ENCODE results near the gene TNNC1.

TNNC1 gene

GRCh38 chr3:52453496-52454249, at the start of gene TNNC1:
Gene TNNC1, minus strand, starts transcription at chr3:52454041. Its CDS starts 26 bp downstream, at chr3:52454015.
- DNase-seq, result no peak

- DNase-seq, result no peak
These were observed 49.0 kb upstream of the TNNC1 start for GRCh38 chr3:52502808-52503350.

- DNase-seq, result no peak
These were observed 48.2 kb upstream of the TNNC1 start for GRCh38 chr3:52502001-52502400.

- no peak for DNase-seq
These were observed 47.2 kb upstream of the TNNC1 start for GRCh38 chr3:52501046-52501445.

GRCh38 chr3:52498137-52499054, 44.6 kb upstream of the TNNC1 start:
- no peak for DNase-seq

- no peak for DNase-seq
These were observed 42.1 kb upstream of the TNNC1 start for GRCh38 chr3:52495777-52496602.

- DNase-seq, result no peak
These were observed 41.1 kb upstream of the TNNC1 start, which contains the start of gene STAB1 for GRCh38 chr3:52494886-52495495. Gene STAB1, plus strand, starts transcription at chr3:52495338. Its CDS starts 76 bp downstream, at chr3:52495414.

GRCh38 chr3:52494445-52494844, 40.6 kb upstream of the TNNC1 start:
- DNase-seq, result no peak

GRCh38 chr3:52493232-52494017, 39.6 kb upstream of the TNNC1 start:
- DNase-seq, result no peak

- no peak for DNase-seq
These were observed 38.2 kb upstream of the TNNC1 start for GRCh38 chr3:52492059-52492458.

GRCh38 chr3:52490939-52491526, 37.2 kb upstream of the TNNC1 start:
- no peak for DNase-seq

GRCh38 chr3:52490035-52490938, 36.4 kb upstream of the TNNC1 start:
- DNase-seq, result no peak

GRCh38 chr3:52489453-52489852, 35.6 kb upstream of the TNNC1 start:
- no peak for DNase-seq

GRCh38 chr3:52488746-52489145, 34.9 kb upstream of the TNNC1 start:
- no peak for DNase-seq

- no peak for DNase-seq
These were observed 34.2 kb upstream of the TNNC1 start for GRCh38 chr3:52487788-52488691.

- DNase-seq, result no peak
These were observed 33.4 kb upstream of the TNNC1 start for GRCh38 chr3:52487050-52487787.

- DNase-seq, result no peak
These were observed 31.0 kb upstream of the TNNC1 start for GRCh38 chr3:52484680-52485461.

Measured in activated gamma-delta T cell treated with Interleukin-2 at 50 U/mL for 16 hours (primary cell).